Nucleus accumbens (tissue), 56 donors: ENCODE measurements around the gene LIN7A.
"Not testable (repeated sequence)": the region's sequence is repeated elsewhere in the genome, so short reads cannot be mapped to it uniquely, and the experiment has no call there.

Source experiments
- DNase-seq, 56 donors: peaks; one replicate each; lab custom pipeline; 2025; lab: John Stamatoyannopoulos, UW

LIN7A gene

GRCh38 chr12:80815351-80815750 is 122.4 kb downstream of the LIN7A start:
- DNase-seq = no peak

DNA sequence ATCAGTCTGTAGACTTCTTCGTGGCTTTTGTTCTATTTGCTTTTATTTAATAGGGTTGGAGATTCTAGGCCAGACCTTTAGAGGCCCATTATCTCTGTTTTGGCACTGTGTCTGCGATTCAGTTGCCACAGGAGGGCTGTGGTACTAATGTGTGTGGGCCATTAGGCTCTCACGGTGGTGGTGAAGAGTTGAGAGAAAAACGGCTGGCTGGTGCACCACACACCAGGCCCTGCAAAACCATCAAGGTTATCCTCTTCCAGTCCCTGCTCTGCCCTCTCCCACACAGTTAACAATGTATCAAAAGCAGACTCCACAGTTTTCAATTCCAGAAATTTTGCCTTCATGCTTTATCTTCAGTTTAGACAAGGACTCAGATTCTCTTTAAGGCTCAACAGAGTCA is 123.3 kb downstream of the LIN7A start:
- no peak for DNase-seq

GRCh38 chr12:80813820-80814219 is 123.9 kb downstream of the LIN7A start:
- no peak for DNase-seq

DNA sequence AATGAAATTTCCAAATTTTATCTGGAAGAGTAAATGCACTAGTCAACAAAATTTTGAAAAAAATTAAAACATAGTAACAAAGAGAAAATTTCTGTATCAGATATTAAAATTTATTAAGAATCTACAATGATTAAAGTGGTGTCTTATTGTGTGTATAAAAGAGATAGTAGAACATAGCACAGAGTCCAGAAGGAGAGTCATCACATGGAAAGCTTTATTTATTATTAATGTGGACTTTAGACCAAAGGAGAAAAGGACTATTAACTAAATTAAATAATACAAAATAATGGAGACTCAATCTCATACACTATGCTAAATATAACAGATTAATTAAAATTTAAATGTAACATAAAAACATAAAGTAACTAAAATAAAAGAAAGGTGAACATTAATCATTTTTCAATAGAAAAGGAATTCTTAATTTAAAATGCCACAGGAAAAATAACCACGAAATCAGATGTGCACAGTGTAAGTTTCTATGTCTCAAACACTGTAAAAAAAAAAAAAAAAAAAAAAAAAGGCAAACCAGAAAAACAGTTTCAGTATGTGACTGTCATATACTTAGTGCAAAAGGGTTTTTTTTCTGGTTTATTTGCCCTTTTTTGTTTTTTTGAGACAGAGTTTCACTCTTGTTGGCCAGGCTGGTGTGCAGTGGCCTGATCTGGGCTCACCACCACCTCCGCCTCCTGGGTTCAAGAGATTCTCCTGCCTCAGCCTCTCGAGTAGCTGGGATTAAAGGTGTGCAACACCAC is 125.6 kb downstream of the LIN7A start:
- DNase-seq = no peak

GRCh38 chr12:80810874-80811273 is 126.9 kb downstream of the LIN7A start:
- no peak for DNase-seq

- no peak for DNase-seq
Measured at GRCh38 chr12:80807640-80808288, 130.0 kb downstream of the LIN7A start.

- DNase-seq = no peak
Measured at GRCh38 chr12:80805106-80805505, 132.6 kb downstream of the LIN7A start.

DNA sequence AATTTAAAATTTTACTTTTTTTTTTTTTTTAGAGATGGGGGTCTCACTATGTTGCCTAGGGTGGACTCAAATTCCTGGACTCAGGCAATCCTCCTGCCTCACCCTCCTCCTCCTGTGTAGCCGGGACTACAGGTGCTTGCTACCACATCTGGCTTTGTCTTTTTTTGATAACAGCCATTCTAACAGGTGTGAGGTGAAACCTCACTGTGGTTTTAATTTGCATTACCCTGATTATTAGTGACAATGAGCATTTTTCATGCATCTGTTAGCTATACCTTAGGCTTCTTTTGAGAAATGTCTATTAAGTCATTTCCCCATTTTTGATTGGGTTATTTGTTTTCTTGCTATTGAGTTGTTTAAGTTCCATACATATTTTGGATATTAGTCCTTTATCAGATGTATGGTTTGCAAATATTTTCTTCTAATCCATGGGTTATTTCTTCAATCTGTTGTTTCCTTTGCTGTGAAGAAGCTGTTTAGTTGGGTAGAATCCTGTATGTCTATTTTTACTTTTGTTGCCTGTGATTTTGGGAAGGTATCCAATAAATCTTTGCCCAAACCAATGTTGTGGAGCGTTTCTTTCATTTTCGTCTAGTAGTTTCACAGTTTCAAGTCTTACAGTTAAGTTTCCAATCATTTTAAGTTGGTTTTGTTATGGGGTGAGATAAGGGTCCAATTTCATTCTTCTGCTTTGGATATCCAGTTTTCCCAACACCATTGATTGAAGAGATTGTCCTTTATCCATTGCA is 134.9 kb downstream of the LIN7A start:
- DNase-seq = no peak

- no peak for DNase-seq
Measured at GRCh38 chr12:80798281-80798680, 139.5 kb downstream of the LIN7A start.

GRCh38 chr12:80794551-80794950 is 143.2 kb downstream of the LIN7A start:
- DNase-seq = no peak

- no peak for DNase-seq
Measured at GRCh38 chr12:80792861-80793260, 144.9 kb downstream of the LIN7A start.

DNA sequence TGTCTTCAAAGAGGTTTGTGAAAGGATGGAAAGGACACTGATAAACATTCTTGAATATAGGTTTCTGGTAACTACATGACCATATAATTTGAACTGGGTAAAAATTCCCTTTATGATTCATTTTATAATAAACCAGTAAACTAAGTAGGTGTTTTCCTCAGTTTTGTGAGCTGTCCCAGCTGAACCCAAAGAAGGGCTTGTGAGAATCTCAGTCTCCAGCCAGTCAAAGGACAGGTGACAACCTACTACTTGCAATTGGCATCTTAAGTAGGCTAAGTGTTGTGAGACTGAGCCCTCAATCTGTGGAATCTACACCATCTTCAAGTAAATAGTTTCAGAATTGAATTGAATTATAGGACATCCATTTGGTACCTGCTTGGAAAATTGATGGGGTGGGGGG is 145.9 kb downstream of the LIN7A start:
- no peak for DNase-seq

- not testable (repeated sequence) for DNase-seq
Measured at GRCh38 chr12:80788407-80788806, 149.3 kb downstream of the LIN7A start.

GRCh38 chr12:80782963-80783470 is 154.7 kb downstream of the LIN7A start:
- DNase-seq = not testable (repeated sequence)

DNA sequence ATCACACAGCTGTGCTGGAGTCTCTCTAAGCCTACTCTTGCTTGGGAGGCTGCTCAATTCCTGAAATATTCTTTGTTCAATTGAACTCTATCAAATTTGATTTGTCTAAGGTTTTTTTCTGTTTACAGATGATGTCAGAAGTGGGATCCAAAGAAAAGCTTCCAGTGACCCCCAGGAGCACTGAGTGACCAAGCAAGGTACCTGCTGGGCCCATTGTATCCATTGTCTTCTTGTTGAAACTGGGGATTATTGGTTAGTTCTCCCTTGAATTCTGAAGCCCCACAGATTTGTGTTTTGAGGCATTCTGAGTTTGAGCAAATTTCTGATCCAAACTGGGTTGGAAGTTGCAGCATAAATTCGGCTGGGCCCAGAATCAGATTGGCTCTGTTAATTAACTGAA is 156.4 kb downstream of the LIN7A start:
- no peak for DNase-seq

- DNase-seq = no peak
Measured at GRCh38 chr12:80780746-80781145, 157.0 kb downstream of the LIN7A start.

- DNase-seq = peak in 17 of 56 donors; percentile 1 to 64 (median 10)
Measured at GRCh38 chr12:80778005-80778541, 159.7 kb downstream of the LIN7A start.

DNA sequence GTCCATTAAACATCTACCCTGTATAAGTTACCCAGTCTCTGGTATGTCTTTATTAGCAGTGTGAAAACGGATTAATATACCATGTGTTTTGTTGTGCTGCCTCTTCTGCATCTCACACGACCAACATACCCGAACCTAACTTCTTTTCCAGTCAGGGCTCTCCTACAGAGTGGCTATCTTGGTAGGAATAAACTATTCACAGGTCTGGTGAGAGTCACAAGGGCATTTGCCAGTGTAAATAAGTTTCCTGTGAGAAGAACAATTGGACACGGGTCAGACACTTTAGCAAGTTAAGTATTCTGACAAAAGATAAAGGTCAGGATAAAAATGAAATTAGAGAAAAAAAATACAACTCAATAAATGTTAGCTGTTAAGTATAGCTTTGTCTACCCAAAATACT is 160.1 kb downstream of the LIN7A start:
- no peak for DNase-seq

DNA sequence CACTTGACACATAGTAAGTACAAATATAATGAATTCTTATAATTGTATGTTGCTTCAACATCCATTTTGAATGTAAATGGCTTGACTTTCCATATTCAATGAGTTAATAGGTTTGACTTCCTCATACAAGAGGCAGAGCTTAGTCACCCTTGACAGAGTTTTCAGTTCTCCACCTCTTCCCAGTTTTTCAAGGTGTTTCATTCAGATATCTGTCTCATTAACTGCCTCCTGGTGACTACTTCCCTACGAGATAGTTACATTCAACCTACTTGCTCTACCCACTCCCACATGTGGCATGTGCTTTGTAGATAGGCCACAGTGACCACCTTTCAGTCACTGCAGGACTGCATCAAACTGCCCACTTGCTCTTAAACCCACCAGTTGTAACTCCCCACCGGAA is 161.0 kb downstream of the LIN7A start:
- DNase-seq = no peak

DNA sequence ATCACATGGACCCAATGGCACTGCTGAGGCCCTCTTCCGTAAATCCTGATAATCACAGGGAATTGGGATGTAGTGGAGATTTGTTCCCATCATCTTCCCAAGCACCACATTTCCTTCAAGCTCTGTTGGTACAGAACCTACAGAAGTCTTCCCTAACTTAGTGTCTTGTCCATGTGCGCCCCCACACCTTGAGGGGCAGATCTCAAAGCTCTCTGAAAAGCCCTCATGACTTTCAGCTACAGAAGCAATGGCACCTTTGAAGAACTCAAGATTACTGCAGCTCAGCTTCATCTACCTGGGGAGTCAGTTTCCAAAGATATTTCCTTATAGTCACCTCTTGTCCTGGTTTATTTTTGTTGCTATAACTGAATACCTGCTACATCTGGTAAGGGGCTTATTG is 166.8 kb downstream of the LIN7A start:
- no peak for DNase-seq

GRCh38 chr12:80769553-80770140 is 168.1 kb downstream of the LIN7A start:
- no peak for DNase-seq
